ENCODE measurements around the gene LTO1. TPM values are rescaled to one million over a fixed set of nuclear protein-coding genes. Genes with fewer than 3 reads are reported as not detected.

LTO1 gene
- total RNA-seq, 2 donors from 2014 or later, result 23.2 to 32.2 TPM

- Mint-ChIP-seq H3K36me3 (ENCODE audit: low read depth) (peaks cover 50% of the 10 kb centered on the region), H3K27ac (no peak overlapping the region), H3K27me3 (ENCODE audit: insufficient read depth) (no peaks in the 10 kb centered on the region), H3K4me3 (no peak overlapping the region), H3K9me3 (no peaks in the 10 kb centered on the region), H3K4me1 (no peaks in the 10 kb centered on the region)
- DNase-seq, result peak; percentile 51
- Histone ChIP-seq H3K4me1 (ENCODE audit: control insufficient read depth, insufficient read depth, low read length) (no peaks in the 10 kb centered on the region), H3K4me3 (ENCODE audit: low read length) (no peak overlapping the region), H3K27me3 (ENCODE audit: control insufficient read depth, insufficient read depth, low read length, poor library complexity, severe bottlenecking) (no peaks in the 10 kb centered on the region), H3K9me3 (ENCODE audit: control insufficient read depth, low read length) (no peaks in the 10 kb centered on the region), H3K36me3 (ENCODE audit: control insufficient read depth, insufficient read depth, low read length) (peaks cover 5% of the 10 kb centered on the region), H3K9ac (ENCODE audit: extremely low read depth, low read length, poor library complexity, severe bottlenecking) (no peak overlapping the region), H3K27ac (ENCODE audit: low read depth, low read length) (no peak overlapping the region)
- TF ChIP-seq CTCF (conservative IDR thresholded peaks at IDR 0.05), result no peak
- WGBS, 2 experiments (ENCODE audit: insufficient coverage in 1 of 2, insufficient read length in 1 of 2), result 95% methylated on average over 16 to 24 of the region's 24 CpGs
Observed at GRCh38 chr11:69650081-69650831, 24.9 kb downstream of the LTO1 start.

- no peaks in the 10 kb centered on the region for H3K4me1 ChIP-seq (ENCODE audit: control insufficient read depth, insufficient read depth, low read length)
- WGBS, 2 experiments (ENCODE audit: insufficient coverage in 1 of 2, insufficient read length in 1 of 2), result 93 to 100% methylated on average over 4 to 10 of the region's 10 CpGs
- H3K27me3 ChIP-seq (ENCODE audit: control insufficient read depth, insufficient read depth, low read length, poor library complexity, severe bottlenecking), result no peaks in the 10 kb centered on the region
- peaks cover 54% of the 10 kb centered on the region for H3K36me3 Mint-ChIP-seq (ENCODE audit: low read depth)
- TF ChIP-seq CTCF (conservative IDR thresholded peaks at IDR 0.05), result no peak
- DNase-seq, result peak; percentile 44
- H3K4me1 Mint-ChIP-seq, result no peaks in the 10 kb centered on the region
- H3K36me3 ChIP-seq (ENCODE audit: control insufficient read depth, insufficient read depth, low read length), result peaks cover 5% of the 10 kb centered on the region
- no peak overlapping the region for H3K9ac ChIP-seq (ENCODE audit: extremely low read depth, low read length, poor library complexity, severe bottlenecking)
- H3K4me3 Mint-ChIP-seq, result no peak overlapping the region
- no peak overlapping the region for H3K27ac Mint-ChIP-seq
- no peak overlapping the region for H3K27ac ChIP-seq (ENCODE audit: low read depth, low read length)
- H3K9me3 ChIP-seq (ENCODE audit: control insufficient read depth, low read length), result no peaks in the 10 kb centered on the region
- no peaks in the 10 kb centered on the region for H3K27me3 Mint-ChIP-seq (ENCODE audit: insufficient read depth)
- no peak overlapping the region for H3K4me3 ChIP-seq (ENCODE audit: low read length)
- H3K9me3 Mint-ChIP-seq, result no peaks in the 10 kb centered on the region
Observed at GRCh38 chr11:69649576-69649900, 25.6 kb downstream of the LTO1 start.

DNA sequence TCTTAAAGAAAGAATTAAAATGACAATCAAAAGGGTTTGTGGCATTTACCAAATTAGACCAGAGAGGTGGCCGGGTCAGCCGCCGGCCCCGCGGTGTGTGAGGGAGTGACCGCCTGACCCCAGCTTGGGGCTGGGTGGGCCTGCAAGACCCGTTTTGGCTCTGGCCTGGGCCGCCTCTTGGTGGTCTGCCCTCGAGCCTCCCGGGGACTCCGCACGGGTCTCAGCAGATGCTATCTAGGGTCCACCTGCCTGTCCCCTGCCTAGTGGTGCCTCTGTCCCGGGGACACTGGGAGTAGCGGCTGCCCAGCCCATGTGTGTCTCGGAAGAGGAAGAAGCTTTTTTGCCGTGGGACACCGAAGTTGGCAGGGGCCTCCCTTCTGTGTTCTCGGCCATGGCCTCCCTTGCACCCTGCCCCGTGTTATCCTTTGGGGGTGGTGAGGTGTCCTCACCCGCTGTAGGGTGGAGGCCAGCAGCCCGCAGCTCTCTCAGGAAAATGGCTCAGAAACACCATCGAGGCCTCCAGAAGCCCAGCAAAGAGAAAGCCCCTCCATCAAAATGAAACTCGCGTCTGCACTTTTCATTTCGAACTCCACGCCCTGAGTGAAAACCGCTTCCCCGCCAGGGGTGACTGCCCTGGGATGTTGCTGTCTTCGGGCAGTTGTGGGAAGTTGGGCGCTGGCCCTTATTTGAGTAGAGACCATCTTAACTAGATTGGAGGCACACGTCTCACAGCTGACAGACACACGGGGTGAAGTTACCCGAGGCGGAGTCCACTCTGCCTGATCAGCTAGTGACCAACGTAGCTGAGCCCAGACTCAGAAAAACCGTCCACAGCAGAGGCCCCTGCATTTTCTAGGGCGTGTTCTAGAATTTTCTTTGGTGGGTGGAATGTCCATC, 26.2 kb downstream of the LTO1 start:
- Histone ChIP-seq H3K27me3 (ENCODE audit: control insufficient read depth, insufficient read depth, low read length, poor library complexity, severe bottlenecking) (no peaks in the 10 kb centered on the region), H3K9ac (ENCODE audit: extremely low read depth, low read length, poor library complexity, severe bottlenecking) (no peak overlapping the region), H3K9me3 (ENCODE audit: control insufficient read depth, low read length) (no peaks in the 10 kb centered on the region), H3K4me1 (ENCODE audit: control insufficient read depth, insufficient read depth, low read length) (no peaks in the 10 kb centered on the region), H3K36me3 (ENCODE audit: control insufficient read depth, insufficient read depth, low read length) (peaks cover 5% of the 10 kb centered on the region), H3K4me3 (ENCODE audit: low read length) (no peak overlapping the region), H3K27ac (ENCODE audit: low read depth, low read length) (no peak overlapping the region)
- H3K4me1 Mint-ChIP-seq, result no peaks in the 10 kb centered on the region
- no peak for TF ChIP-seq CTCF (conservative IDR thresholded peaks at IDR 0.05)
- H3K36me3 Mint-ChIP-seq (ENCODE audit: low read depth), result peaks cover 57% of the 10 kb centered on the region
- H3K27me3 Mint-ChIP-seq (ENCODE audit: insufficient read depth), result no peaks in the 10 kb centered on the region
- no peak overlapping the region for H3K27ac Mint-ChIP-seq
- WGBS, 2 experiments (ENCODE audit: insufficient coverage in 1 of 2, insufficient read length in 1 of 2), result 93 to 96% methylated on average over 31 to 37 of the region's 37 CpGs
- no peak overlapping the region for H3K4me3 Mint-ChIP-seq
- no peaks in the 10 kb centered on the region for H3K9me3 Mint-ChIP-seq
- peak; percentile 45 for DNase-seq
